Measurements from ENCODE around the gene CASQ1. TPM values are rescaled to one million over a fixed set of nuclear protein-coding genes. Genes with fewer than 3 reads are reported as not detected.

CASQ1 gene
- total RNA-seq, 2 donors from 2014 or later = not detected

DNA sequence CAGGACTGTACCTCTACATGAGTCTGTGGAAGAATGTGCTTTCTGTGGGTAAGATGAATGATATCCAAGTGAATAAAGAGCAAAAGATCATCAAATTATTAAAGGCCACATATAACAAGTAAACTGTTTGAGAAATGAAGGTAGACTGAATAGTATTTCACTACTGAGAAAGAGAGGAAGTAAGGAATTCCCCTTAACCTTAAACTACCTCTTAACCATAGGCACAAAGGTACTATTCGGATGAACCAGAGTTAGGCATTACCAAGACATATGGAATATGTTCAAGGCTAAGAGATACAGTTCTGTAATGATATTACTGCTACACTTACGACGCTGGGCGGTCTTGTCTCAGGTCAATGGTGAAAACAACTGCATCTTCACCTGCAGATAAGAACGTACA is 46.4 kb downstream of the CASQ1 start:
- no peak for ATAC-seq
- H3K27ac Mint-ChIP-seq = no peak overlapping the region

DNA sequence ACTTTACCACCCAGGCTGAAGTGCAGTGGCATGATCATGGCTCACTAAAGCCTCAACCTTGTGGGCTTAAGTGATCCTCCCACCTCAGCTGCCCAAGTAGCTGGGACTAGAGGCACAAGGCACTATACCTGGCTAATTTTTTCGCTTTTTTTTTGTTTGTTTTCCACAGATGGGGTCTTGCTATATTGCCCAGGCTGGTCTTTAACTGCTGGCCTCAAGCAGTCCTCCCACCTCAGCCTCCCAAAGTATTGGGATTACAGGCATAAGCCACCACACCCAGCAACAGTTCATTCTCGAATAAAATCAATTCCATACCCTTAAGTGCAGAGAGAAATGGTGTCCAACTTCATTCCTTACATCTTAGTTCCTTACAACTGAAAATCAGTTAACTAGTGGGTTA is 47.2 kb downstream of the CASQ1 start:
- DNase-seq (ENCODE audit: low spot score) (no peak), ATAC-seq (no peak)
- no peaks in the 10 kb centered on the region for H3K9me3 Mint-ChIP-seq
- no peak overlapping the region for H3K27ac Mint-ChIP-seq
- no peaks in the 10 kb centered on the region for H3K27me3 Mint-ChIP-seq
- H3K4me1 Mint-ChIP-seq (ENCODE audit: low read depth in 2 of 2) = peaks cover 4 to 10% of the 10 kb centered on the region in 2 donors
- no peak overlapping the region for H3K4me3 Mint-ChIP-seq
- H3K36me3 Mint-ChIP-seq = peaks cover 18% of the 10 kb centered on the region

More for the DNA sequence above, 46.4 kb downstream of the CASQ1 start:
- DNase-seq (ENCODE audit: low spot score) = no peak
- Mint-ChIP-seq H3K9me3 (no peaks in the 10 kb centered on the region), H3K36me3 (peaks cover 18% of the 10 kb centered on the region), H3K4me1 (ENCODE audit: low read depth in 2 of 2) (peaks cover 4 to 9% of the 10 kb centered on the region in 2 donors), H3K27me3 (no peaks in the 10 kb centered on the region), H3K4me3 (no peak overlapping the region)

DNA sequence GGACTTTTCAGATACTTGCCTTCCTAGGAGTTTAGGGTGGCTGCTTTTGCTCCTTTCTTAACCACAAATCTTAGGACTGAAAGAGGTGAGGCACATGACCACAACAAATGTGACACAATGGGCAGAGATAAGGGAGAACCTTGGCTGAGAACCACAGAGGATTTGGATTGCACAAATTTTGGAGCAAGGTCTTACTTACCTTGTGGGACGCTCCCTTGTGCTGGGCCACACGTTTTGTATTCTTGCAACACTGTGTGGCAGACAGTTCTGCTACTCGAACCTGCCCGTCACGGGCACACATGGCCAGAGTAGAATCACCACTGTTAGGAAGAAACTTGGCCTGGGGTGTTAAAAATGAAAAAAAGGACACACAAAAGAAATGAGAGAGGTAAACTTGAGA is 48.0 kb downstream of the CASQ1 start:
- H3K36me3 Mint-ChIP-seq = peaks cover 18% of the 10 kb centered on the region
- ATAC-seq = no peak
- no peak for DNase-seq (ENCODE audit: low spot score)
- H3K9me3 Mint-ChIP-seq = no peaks in the 10 kb centered on the region
- peaks cover 4 to 13% of the 10 kb centered on the region in 2 donors for H3K4me1 Mint-ChIP-seq (ENCODE audit: low read depth in 2 of 2)
- H3K27me3 Mint-ChIP-seq = no peaks in the 10 kb centered on the region
- H3K4me3 Mint-ChIP-seq = no peak overlapping the region
- peak overlapping the region in 1 of 2 donors; percentile 44 for H3K27ac Mint-ChIP-seq

DNA sequence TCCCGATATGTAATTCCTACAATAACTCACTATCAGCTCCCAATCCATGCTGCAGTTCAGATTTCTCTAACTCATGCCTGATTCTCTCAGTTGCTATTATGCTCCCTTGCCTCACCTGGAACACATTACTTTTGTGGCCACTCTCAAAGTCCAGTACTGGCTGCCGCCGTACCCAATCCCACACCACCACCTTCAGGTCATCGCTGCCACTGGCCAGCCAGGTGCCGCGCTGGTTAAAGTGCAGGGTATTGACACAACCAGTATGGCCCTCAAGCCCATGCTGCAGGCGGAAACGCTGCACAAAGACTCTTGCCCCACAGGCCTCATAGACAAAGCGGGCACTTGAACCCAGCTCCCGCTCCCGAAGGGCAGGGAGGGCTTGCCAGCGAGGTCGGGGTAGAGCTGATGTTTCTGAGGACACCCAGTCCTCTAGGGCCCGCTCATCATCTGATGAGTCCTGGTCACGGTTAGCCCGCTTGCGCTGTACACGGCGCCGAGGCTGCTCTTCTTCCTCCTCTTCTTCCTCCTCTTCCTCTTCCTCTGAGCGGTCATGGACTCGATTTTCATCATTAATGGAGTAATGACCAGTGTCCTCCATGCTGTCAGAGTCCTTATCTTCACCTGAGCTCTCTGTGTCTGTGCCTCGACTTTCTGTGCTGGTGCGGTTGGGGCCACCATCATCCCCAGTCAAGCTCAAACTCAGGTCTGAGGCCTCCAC is 49.4 kb downstream of the CASQ1 start:
- H3K27me3 Mint-ChIP-seq = no peaks in the 10 kb centered on the region
- H3K4me1 Mint-ChIP-seq (ENCODE audit: low read depth in 2 of 2) = peaks cover 0 to 13% of the 10 kb centered on the region in 2 donors
- DNase-seq (ENCODE audit: low spot score) (no peak), ATAC-seq (no peak)
- H3K36me3 Mint-ChIP-seq = peaks cover 18% of the 10 kb centered on the region
- peak overlapping the region in 1 of 2 donors; percentile 62 for H3K27ac Mint-ChIP-seq
- no peak overlapping the region for H3K4me3 Mint-ChIP-seq
- no peaks in the 10 kb centered on the region for H3K9me3 Mint-ChIP-seq

DNA sequence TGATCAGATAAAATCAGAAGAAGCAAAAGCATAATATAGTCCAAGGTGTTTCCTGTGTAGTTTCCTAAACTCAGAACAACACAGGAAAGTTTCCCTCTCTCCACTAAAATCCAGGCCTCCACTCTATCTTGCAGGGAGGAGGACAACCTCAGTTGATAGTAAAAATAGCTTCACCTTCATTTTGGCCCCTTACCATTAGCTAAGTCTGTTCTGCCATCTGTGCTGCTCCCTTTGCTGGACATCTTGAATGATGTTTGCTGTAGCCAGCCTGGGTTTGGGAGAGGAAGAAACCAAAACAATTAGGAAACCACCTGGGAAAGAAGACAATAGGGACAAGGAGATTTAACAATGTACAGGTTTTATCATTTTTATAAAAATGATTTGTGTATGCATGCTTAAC is 53.4 kb downstream of the CASQ1 start:
- no peaks in the 10 kb centered on the region for H3K27me3 Mint-ChIP-seq
- H3K27ac Mint-ChIP-seq = no peak overlapping the region
- no peaks in the 10 kb centered on the region for H3K9me3 Mint-ChIP-seq
- peaks cover 10% of the 10 kb centered on the region for H3K36me3 Mint-ChIP-seq
- H3K4me3 Mint-ChIP-seq = no peak overlapping the region
- ATAC-seq (no peak), DNase-seq (ENCODE audit: low spot score) (no peak)
- H3K4me1 Mint-ChIP-seq (ENCODE audit: low read depth in 2 of 2) = peaks cover 0 to 6% of the 10 kb centered on the region in 2 donors

DNA sequence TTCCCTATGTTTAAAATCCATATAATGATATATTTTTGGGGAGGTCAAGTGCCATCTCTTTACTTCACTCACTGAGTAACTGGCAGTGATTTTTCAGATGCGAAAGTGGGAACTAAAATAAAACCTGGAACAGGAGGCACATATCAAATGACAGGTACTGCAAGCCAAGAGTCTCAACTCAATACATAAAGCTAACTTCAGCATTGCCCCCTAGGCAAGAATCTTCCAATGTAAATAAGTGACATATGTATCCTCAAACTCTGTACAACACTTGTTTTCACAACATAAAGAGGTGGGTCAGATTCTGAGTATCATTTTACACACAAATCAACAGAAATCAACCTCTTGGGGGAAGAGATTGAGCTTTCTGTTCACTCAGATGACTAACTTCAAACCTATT is 53.8 kb downstream of the CASQ1 start:
- peaks cover 8% of the 10 kb centered on the region for H3K36me3 Mint-ChIP-seq
- no peak overlapping the region for H3K27ac Mint-ChIP-seq
- H3K4me1 Mint-ChIP-seq (ENCODE audit: low read depth in 2 of 2) = peaks cover 0 to 6% of the 10 kb centered on the region in 2 donors
- no peaks in the 10 kb centered on the region for H3K27me3 Mint-ChIP-seq
- no peak for ATAC-seq
- no peak for DNase-seq (ENCODE audit: low spot score)
- H3K4me3 Mint-ChIP-seq = no peak overlapping the region
- H3K9me3 Mint-ChIP-seq = no peaks in the 10 kb centered on the region

DNA sequence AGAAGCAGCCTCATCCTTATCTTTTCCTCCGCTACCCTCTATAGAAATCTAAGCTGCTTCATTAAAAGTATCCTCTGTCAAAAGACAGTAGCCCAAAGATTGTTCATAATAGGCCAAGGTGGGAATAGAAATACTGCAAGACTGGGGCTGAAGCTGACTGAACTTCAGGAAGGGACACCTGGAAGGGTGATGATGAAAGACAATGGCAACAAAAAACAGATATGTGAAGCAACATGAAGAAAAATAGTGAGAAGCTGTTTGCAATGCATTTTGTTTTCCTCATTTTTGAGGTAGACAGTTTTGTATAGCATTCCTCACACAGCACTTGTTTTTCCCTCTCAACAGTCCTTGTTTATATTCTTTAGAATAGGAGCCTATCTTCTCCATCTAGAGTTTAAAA is 55.1 kb downstream of the CASQ1 start:
- Mint-ChIP-seq H3K4me3 (no peak overlapping the region), H3K27ac (peak overlapping the region in 1 of 2 donors; percentile 13), H3K9me3 (no peaks in the 10 kb centered on the region), H3K27me3 (no peaks in the 10 kb centered on the region), H3K36me3 (no peaks in the 10 kb centered on the region), H3K4me1 (ENCODE audit: low read depth in 2 of 2) (peaks cover 0 to 4% of the 10 kb centered on the region in 2 donors)
- ATAC-seq (no peak), DNase-seq (ENCODE audit: low spot score) (no peak)

DNA sequence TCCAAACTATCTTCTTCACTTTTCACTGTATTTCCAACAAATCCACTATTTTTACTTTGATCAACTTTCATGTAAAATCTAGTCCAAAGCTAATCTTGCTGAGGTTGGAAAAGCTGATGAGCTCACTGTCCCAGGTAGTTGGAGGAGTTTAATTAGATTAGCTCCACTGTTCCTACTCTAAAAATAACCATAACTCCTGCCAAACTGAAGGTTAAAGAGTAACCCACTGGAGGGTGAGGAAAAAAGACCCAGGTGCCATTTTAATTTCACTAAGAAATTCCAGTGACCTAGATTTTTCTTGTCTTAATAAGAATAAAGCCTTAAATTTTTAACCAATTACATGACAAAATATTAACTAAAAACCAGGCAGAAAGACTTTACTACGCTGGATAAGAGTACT is 56.7 kb downstream of the CASQ1 start:
- no peak for DNase-seq (ENCODE audit: low spot score)
- H3K9me3 Mint-ChIP-seq = no peaks in the 10 kb centered on the region
- no peaks in the 10 kb centered on the region for H3K36me3 Mint-ChIP-seq
- peaks cover 0 to 7% of the 10 kb centered on the region in 2 donors for H3K4me1 Mint-ChIP-seq (ENCODE audit: low read depth in 2 of 2)
- no peaks in the 10 kb centered on the region for H3K27me3 Mint-ChIP-seq
- peak overlapping the region in 1 of 2 donors; percentile 57 for H3K27ac Mint-ChIP-seq
- ATAC-seq = no peak
- no peak overlapping the region for H3K4me3 Mint-ChIP-seq

DNA sequence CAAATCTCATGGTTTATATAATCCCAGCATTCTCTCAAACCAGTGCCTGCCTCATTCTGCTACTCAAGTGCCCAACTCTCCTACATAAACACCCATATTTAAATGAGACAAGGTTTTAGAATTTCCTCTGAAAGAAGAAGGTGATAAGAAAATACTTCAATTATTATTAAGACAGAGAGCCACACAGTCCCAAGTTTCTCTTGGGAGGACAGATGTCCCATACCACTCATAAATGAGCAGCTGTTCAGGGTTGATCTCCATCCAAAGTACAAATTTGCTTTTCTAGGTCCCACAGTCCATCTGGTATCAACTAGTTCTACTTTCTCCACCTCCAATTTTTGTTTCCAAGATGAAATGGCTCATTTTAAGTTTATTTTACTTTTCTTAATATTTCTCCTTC is 60.6 kb downstream of the CASQ1 start:
- no peak for DNase-seq (ENCODE audit: low spot score)
- no peak for ATAC-seq
- peaks cover 0 to 3% of the 10 kb centered on the region in 2 donors for H3K4me1 Mint-ChIP-seq (ENCODE audit: low read depth in 2 of 2)
- no peak overlapping the region for H3K4me3 Mint-ChIP-seq
- peak overlapping the region in 1 of 2 donors; percentile 8 for H3K27ac Mint-ChIP-seq
- H3K9me3 Mint-ChIP-seq = no peaks in the 10 kb centered on the region
- H3K27me3 Mint-ChIP-seq = no peaks in the 10 kb centered on the region
- peaks cover 4% of the 10 kb centered on the region for H3K36me3 Mint-ChIP-seq

Other genes starting within 250 kb of the CASQ1 start
- not detected for gene IGSF9, start 245.0 kb upstream of the CASQ1 start, total RNA-seq
- not detected for gene SLAMF9, start 236.3 kb upstream of the CASQ1 start, total RNA-seq
- gene PIGM, start 158.6 kb upstream of the CASQ1 start, total RNA-seq = 1 to 10 TPM; 4.9 to 5.6 TPM
- gene KCNJ10, start 120.4 kb upstream of the CASQ1 start, total RNA-seq = under 1 TPM in 1 of 2 donors, not detected in 1; 0.50 TPM
- not detected for gene KCNJ9, start 109.0 kb upstream of the CASQ1 start, total RNA-seq
- 10 to 100 TPM; 20.6 to 25.8 TPM for gene IGSF8, start 92.0 kb upstream of the CASQ1 start, total RNA-seq
- not detected for gene ATP1A2, start 74.8 kb upstream of the CASQ1 start, total RNA-seq
- gene ATP1A4, start 39.0 kb upstream of the CASQ1 start, total RNA-seq = not detected
- 10 to 100 TPM; 55.7 to 63.3 TPM for gene PEA15, start 14.8 kb downstream of the CASQ1 start, total RNA-seq
- gene DCAF8, start 72.0 kb downstream of the CASQ1 start, total RNA-seq = 100 to 1,000 TPM in 1 of 2 donors, 10 to 100 TPM in 1; 86.3 to 115 TPM
- gene PEX19, start 94.6 kb downstream of the CASQ1 start, total RNA-seq = 10 to 100 TPM; 38.7 to 69.8 TPM
- 100 to 1,000 TPM; 221 to 231 TPM for gene COPA, start 152.7 kb downstream of the CASQ1 start, total RNA-seq
- gene NCSTN, start 152.8 kb downstream of the CASQ1 start, total RNA-seq = 10 to 100 TPM; 92.5 to 95.9 TPM
- 1 to 10 TPM; 1.2 to 2.0 TPM for gene NHLH1, start 176.5 kb downstream of the CASQ1 start, total RNA-seq
- not detected for gene VANGL2, start 210.0 kb downstream of the CASQ1 start, total RNA-seq

Data from natural killer cell treated with Interleukin-12 subunit alpha and Interleukin-12 subunit beta and Interleukin-15 and Interleukin-18, amount 100 ng/mL, for 72 hours (primary cell).